ENCODE results near the gene AOC2.

The AOC2 gene

GRCh38 chr17:42827472-42827871 is 16.9 kb upstream of the AOC2 start:
- TF ChIP-seq EP300 (IDR thresholded peaks at IDR 0.05; ENCODE audit: borderline replicate concordance) (no peak), TAF1 (IDR thresholded peaks at IDR 0.05; ENCODE audit: low read depth) (no peak), CEBPB (IDR thresholded peaks at IDR 0.05) (no peak), FOXM1 (IDR thresholded peaks at IDR 0.05; ENCODE audit: borderline replicate concordance, low read depth) (no peak), ZBTB7A (IDR thresholded peaks at IDR 0.05; ENCODE audit: low read depth) (no peak), RAD21 (IDR thresholded peaks at IDR 0.05; ENCODE audit: low read depth) (no peak), TEAD4 (IDR thresholded peaks at IDR 0.05) (no peak), TCF12 (IDR thresholded peaks at IDR 0.05; ENCODE audit: low read depth) (no peak), NFIC (IDR thresholded peaks at IDR 0.05) (no peak), CREB1 (IDR thresholded peaks at IDR 0.05; ENCODE audit: low read depth) (no peak), EGR1 (IDR thresholded peaks at IDR 0.05) (no peak), YY1 (IDR thresholded peaks at IDR 0.05; ENCODE audit: low read depth) (no peak)
- TF ChIP-seq, protein P1, sequence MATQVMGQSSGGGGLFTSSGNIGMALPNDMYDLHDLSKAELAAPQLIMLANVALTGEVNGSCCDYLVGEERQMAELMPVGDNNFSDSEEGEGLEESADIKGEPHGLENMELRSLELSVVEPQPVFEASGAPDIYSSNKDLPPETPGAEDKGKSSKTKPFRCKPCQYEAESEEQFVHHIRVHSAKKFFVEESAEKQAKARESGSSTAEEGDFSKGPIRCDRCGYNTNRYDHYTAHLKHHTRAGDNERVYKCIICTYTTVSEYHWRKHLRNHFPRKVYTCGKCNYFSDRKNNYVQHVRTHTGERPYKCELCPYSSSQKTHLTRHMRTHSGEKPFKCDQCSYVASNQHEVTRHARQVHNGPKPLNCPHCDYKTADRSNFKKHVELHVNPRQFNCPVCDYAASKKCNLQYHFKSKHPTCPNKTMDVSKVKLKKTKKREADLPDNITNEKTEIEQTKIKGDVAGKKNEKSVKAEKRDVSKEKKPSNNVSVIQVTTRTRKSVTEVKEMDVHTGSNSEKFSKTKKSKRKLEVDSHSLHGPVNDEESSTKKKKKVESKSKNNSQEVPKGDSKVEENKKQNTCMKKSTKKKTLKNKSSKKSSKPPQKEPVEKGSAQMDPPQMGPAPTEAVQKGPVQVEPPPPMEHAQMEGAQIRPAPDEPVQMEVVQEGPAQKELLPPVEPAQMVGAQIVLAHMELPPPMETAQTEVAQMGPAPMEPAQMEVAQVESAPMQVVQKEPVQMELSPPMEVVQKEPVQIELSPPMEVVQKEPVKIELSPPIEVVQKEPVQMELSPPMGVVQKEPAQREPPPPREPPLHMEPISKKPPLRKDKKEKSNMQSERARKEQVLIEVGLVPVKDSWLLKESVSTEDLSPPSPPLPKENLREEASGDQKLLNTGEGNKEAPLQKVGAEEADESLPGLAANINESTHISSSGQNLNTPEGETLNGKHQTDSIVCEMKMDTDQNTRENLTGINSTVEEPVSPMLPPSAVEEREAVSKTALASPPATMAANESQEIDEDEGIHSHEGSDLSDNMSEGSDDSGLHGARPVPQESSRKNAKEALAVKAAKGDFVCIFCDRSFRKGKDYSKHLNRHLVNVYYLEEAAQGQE (IDR thresholded peaks at IDR 0.05; ENCODE audit: low read depth) = no peak
- TF ChIP-seq, protein P2, sequence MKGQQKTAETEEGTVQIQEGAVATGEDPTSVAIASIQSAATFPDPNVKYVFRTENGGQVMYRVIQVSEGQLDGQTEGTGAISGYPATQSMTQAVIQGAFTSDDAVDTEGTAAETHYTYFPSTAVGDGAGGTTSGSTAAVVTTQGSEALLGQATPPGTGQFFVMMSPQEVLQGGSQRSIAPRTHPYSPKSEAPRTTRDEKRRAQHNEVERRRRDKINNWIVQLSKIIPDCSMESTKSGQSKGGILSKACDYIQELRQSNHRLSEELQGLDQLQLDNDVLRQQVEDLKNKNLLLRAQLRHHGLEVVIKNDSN (IDR thresholded peaks at IDR 0.05) = no peak

- TF ChIP-seq NFIC (IDR thresholded peaks at IDR 0.05) (no peak), TEAD4 (IDR thresholded peaks at IDR 0.05) (no peak), FOXM1 (IDR thresholded peaks at IDR 0.05; ENCODE audit: borderline replicate concordance, low read depth) (no peak)
These were observed 13.4 kb upstream of the AOC2 start for GRCh38 chr17:42830971-42831370.

DNA sequence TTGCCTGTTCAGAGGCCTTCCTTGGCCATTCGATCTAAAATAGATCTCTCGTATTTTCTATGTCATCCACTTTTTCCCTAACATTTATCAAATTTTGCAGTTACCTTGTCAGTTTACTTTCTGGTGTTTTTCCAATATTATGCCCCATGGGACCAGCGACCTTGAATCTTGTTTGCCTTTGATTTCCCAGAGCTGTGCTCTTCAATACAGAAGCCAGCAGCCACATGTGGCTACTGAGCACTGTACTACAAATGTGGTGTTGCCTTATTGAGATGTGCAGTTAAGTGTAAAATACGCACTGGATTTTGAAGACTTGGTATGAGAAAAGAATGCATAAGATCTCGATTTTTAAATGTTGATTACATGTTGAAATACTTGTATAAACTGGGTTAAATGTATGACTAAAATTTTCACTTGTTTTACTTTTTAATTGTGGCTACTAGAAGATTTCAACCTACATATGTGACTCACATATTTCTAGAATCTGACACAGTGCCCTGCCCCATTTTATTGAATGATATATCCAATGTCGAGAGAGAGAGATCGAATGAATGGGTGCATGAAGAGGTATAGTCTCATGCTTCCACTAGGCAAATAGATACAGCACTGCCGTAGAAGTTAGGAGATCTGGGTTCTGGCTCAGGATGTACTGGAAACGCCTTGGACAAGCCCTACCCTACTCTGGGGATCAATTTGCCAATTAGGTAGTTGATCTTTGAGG is 12.0 kb upstream of the AOC2 start:
- TF ChIP-seq RAD21 (IDR thresholded peaks at IDR 0.05; ENCODE audit: low read depth) = no peak
- no peak for TF ChIP-seq FOXM1 (IDR thresholded peaks at IDR 0.05; ENCODE audit: borderline replicate concordance, low read depth)
- no peak for TF ChIP-seq YY1 (IDR thresholded peaks at IDR 0.05; ENCODE audit: low read depth)
- TF ChIP-seq TAF1 (IDR thresholded peaks at IDR 0.05; ENCODE audit: low read depth) = no peak

GRCh38 chr17:42832934-42833766 is 11.2 kb upstream of the AOC2 start, which contains the start of gene PSME3:
Gene PSME3 (plus strand): TSS chr17:42833397. CDS start chr17:42833632, 235 bp downstream.
- TF ChIP-seq RAD21 (IDR thresholded peaks at IDR 0.05; ENCODE audit: low read depth) = no peak
- TF ChIP-seq, protein P2 (IDR thresholded peaks at IDR 0.05) = peak; percentile 78
- 0 out of 2 replicates have a peak, but pooled peaks have one; percentile 2 for TF ChIP-seq EP300 (IDR thresholded peaks at IDR 0.05; ENCODE audit: borderline replicate concordance)
- TF ChIP-seq, protein P1 (IDR thresholded peaks at IDR 0.05; ENCODE audit: low read depth) = no peak
- TF ChIP-seq CREB1 (IDR thresholded peaks at IDR 0.05; ENCODE audit: low read depth) = peak; percentile 96
- peak; percentile 86 for TF ChIP-seq TAF1 (IDR thresholded peaks at IDR 0.05; ENCODE audit: low read depth)
- TF ChIP-seq EGR1 (IDR thresholded peaks at IDR 0.05) = no peak
- no peak for TF ChIP-seq TEAD4 (IDR thresholded peaks at IDR 0.05)
- no peak for TF ChIP-seq ZBTB7A (IDR thresholded peaks at IDR 0.05; ENCODE audit: low read depth)
- TF ChIP-seq YY1 (IDR thresholded peaks at IDR 0.05; ENCODE audit: low read depth) = 0 out of 2 replicates have a peak, but pooled peaks have one; percentile 33
- peak; percentile 99 for TF ChIP-seq MAX (IDR thresholded peaks at IDR 0.05)
- TF ChIP-seq TCF12 (IDR thresholded peaks at IDR 0.05; ENCODE audit: low read depth) = peak; percentile 57; the same call in 1 of the 2 replicates
- TF ChIP-seq CEBPB (IDR thresholded peaks at IDR 0.05) = no peak
- TF ChIP-seq NFIC (IDR thresholded peaks at IDR 0.05) = no peak
- no peak for TF ChIP-seq FOXM1 (IDR thresholded peaks at IDR 0.05; ENCODE audit: borderline replicate concordance, low read depth)

GRCh38 chr17:42833767-42834422 is 10.5 kb upstream of the AOC2 start:
- TF ChIP-seq ZBTB7A (IDR thresholded peaks at IDR 0.05; ENCODE audit: low read depth) (no peak), TAF1 (IDR thresholded peaks at IDR 0.05; ENCODE audit: low read depth) (no peak), TEAD4 (IDR thresholded peaks at IDR 0.05) (no peak), EP300 (IDR thresholded peaks at IDR 0.05; ENCODE audit: borderline replicate concordance) (no peak), RAD21 (IDR thresholded peaks at IDR 0.05; ENCODE audit: low read depth) (no peak), NFIC (IDR thresholded peaks at IDR 0.05) (no peak), YY1 (IDR thresholded peaks at IDR 0.05; ENCODE audit: low read depth) (no peak), CEBPB (IDR thresholded peaks at IDR 0.05) (no peak), FOXM1 (IDR thresholded peaks at IDR 0.05; ENCODE audit: borderline replicate concordance, low read depth) (no peak), EGR1 (IDR thresholded peaks at IDR 0.05) (no peak), MAX (IDR thresholded peaks at IDR 0.05) (no peak), CREB1 (IDR thresholded peaks at IDR 0.05; ENCODE audit: low read depth) (no peak)
- TF ChIP-seq, protein P2 (IDR thresholded peaks at IDR 0.05) = no peak
- TF ChIP-seq, protein P1 (IDR thresholded peaks at IDR 0.05; ENCODE audit: low read depth) = no peak
